B cell (primary cell): Measurements from ENCODE around the gene TPST1. TPM values are rescaled to one million over a fixed set of nuclear protein-coding genes. Genes with fewer than 3 reads are reported as not detected.
"Not testable (repeated sequence)": the region's sequence is repeated elsewhere in the genome, so short reads cannot be mapped to it uniquely, and the experiment has no call there.

Experiments
- ATAC-seq: fragments of 200-7000 bp; cut with Tn5 transposase; one replicate; pipeline ENCODE4 v1.10.0; 2021; ENCODE audit warnings: low read depth, mild to moderate bottlenecking, moderate number of reproducible peaks, moderate library complexity
- CTCF ChIA-PET: fragments of 350-600 bp; sonication (Branson Sonifier 250); formaldehyde crosslinking; loops from one replicate; lab custom pipeline; 2021; ENCODE audit warnings: antibody characterized with exemption, inconsistent platforms; lab: Charles Lee
- POLR2A ChIA-PET: fragments of 350-600 bp; sonication (Branson Sonifier 250); formaldehyde crosslinking; loops from one replicate; lab custom pipeline; 2021; ENCODE audit warnings: antibody characterized with exemption; lab: Charles Lee
- DNase-seq: peaks from one replicate; pipeline ENCODE4 v3.0.0; 2013
- H2AFZ ChIP-seq: 2 replicates; pipeline ENCODE4 v1.6.1; 2012; ENCODE audit warnings: mild to moderate bottlenecking, low read depth, low read length; ENCODE audit not compliant: insufficient read depth, poor library complexity, severe bottlenecking
- H3K27ac ChIP-seq, 2 donors: 1 replicate in 1 of 2; 2 replicates in 1 of 2; pipeline ENCODE4 v1.5.1; 2012 to 2013; ENCODE audit warnings: low read length in 2 of 2, mild to moderate bottlenecking in 2 of 2, moderate library complexity in 1 of 2
- H3K27me3 ChIP-seq, 4 experiments: fragments of 200-600 bp in 1 of 4; sonication (generic) in 1 of 4; replicated peaks in 1 of 4; 1 replicate in 2 of 4; 2 replicates in 2 of 4; pipeline versions ENCODE4 v1.6.1 to v1.7.0; 2013 to 2016; ENCODE audit warnings: low read length in 3 of 4, mild to moderate bottlenecking in 2 of 4, mixed read lengths in 1 of 4, moderate library complexity in 1 of 4; ENCODE audit not compliant: insufficient read depth in 4 of 4, control insufficient read depth in 3 of 4; ENCODE audit errors: control extremely low read depth in 1 of 4
- H3K36me3 ChIP-seq, 2 experiments: replicated peaks in 1 of 2; 1 replicate in 1 of 2; 2 replicates in 1 of 2; pipeline versions ENCODE4 v1.6.1 to v1.7.1; 2013; ENCODE audit warnings: low read length in 1 of 2; ENCODE audit not compliant: insufficient read depth in 2 of 2, control insufficient read depth in 1 of 2; ENCODE audit errors: control extremely low read depth in 1 of 2, extremely low read depth in 1 of 2
- H3K4me1 ChIP-seq, 2 donors: fragments of 200-600 bp in 1 of 2; sonication (generic) in 1 of 2; 1 replicate in 1 of 2; 2 replicates in 1 of 2; pipeline versions ENCODE4 v1.5.1 to v1.6.1; 2013 to 2017; ENCODE audit warnings: low read length in 2 of 2; ENCODE audit not compliant: control insufficient read depth in 2 of 2, insufficient read depth in 2 of 2
- H3K4me2 ChIP-seq: replicated peaks from 2 replicates; pipeline ENCODE3; 2012; ENCODE audit warnings: mild to moderate bottlenecking, low read depth, low read length; ENCODE audit not compliant: poor library complexity, severe bottlenecking
- H3K4me3 ChIP-seq, 5 experiments: fragments of 200-600 bp in 1 of 5; sonication (generic) in 1 of 5; 1 replicate in 3 of 5; 2 replicates in 2 of 5; pipeline versions ENCODE4 v1.5.1 to v1.7.0; 2011 to 2016; ENCODE audit warnings: low read length in 4 of 5, mild to moderate bottlenecking in 4 of 5, low read depth in 2 of 5, control low read depth in 1 of 5, moderate library complexity in 1 of 5; ENCODE audit not compliant: insufficient read depth in 1 of 5; ENCODE audit errors: control extremely low read depth in 1 of 5, extremely low read depth in 1 of 5
- H3K79me2 ChIP-seq: fragments of 200-600 bp; sonication (generic); one replicate; pipeline ENCODE4 v1.6.0; 2016; ENCODE audit warnings: low read length; ENCODE audit not compliant: control insufficient read depth, insufficient read depth
- H3K9ac ChIP-seq: fragments of 200-600 bp; sonication (generic); 2 replicates; pipeline ENCODE4 v1.6.1; 2017; ENCODE audit warnings: mild to moderate bottlenecking, low read length, moderate library complexity
- H3K9me3 ChIP-seq, 3 donors: one replicate each; pipeline versions ENCODE4 v1.6.1 to v1.7.1; 2013; ENCODE audit warnings: low read length in 2 of 3; ENCODE audit not compliant: control insufficient read depth in 2 of 3, insufficient read depth in 1 of 3; ENCODE audit errors: control extremely low read depth in 1 of 3
- H4K20me1 ChIP-seq: 2 replicates; pipeline ENCODE4 v1.6.0; 2012; ENCODE audit warnings: mild to moderate bottlenecking, low read length; ENCODE audit not compliant: insufficient read depth, control insufficient read depth, poor library complexity, severe bottlenecking
- H3K27ac Mint-ChIP-seq: one replicate; pipeline ENCODE4 v1.8.0; 2021; ENCODE audit warnings: mixed read lengths
- H3K27me3 Mint-ChIP-seq: one replicate; pipeline ENCODE4 v1.8.0; 2021; ENCODE audit warnings: mixed read lengths
- H3K4me1 Mint-ChIP-seq: one replicate; pipeline ENCODE4 v1.8.0; 2021; ENCODE audit warnings: mixed read lengths
- H3K4me3 Mint-ChIP-seq: one replicate; pipeline ENCODE4 v1.8.0; 2021; ENCODE audit warnings: mixed read lengths
- H3K9me3 Mint-ChIP-seq: one replicate; pipeline ENCODE4 v1.8.0; 2022; ENCODE audit warnings: mixed read lengths; ENCODE audit not compliant: insufficient read depth
- CTCF ChIP-seq: fragments of 200-600 bp; IDR thresholded peaks from one replicate; pipeline ENCODE4 v1.8.0; 2022; ENCODE audit warnings: antibody characterized with exemption, mild to moderate bottlenecking
- EZH2 ChIP-seq: IDR thresholded peaks from 2 replicates; pipeline ENCODE4 v1.6.1; 2012; ENCODE audit warnings: borderline replicate concordance, low read depth, mild to moderate bottlenecking, moderate library complexity, low read length; ENCODE audit not compliant: insufficient read depth, poor library complexity, severe bottlenecking
- WGBS: methylation state at CpG from one replicate; pipeline ENCODE4 v1.1.5; 2013; ENCODE audit warnings: missing lambda C conversion rate; ENCODE audit not compliant: insufficient coverage; 5-methylcytosine and 5-hydroxymethylcytosine counted together
- intact Hi-C: fragments of 100-400 bp; cut with micrococcal nuclease; formaldehyde crosslinking; loops from one replicate; pipeline ENCODE4 v1.10.0; 2022
- polyA plus RNA-seq: library from polyadenylated mRNA; depleted of rRNA; stranded (reverse); fragments of >200 nt; gene quantifications from 2 replicates; pipeline ENCODE4 v1.2.3, GENCODE V29; 2012
- total RNA-seq, 2 donors: library from RNA; stranded (reverse); fragments of 120-200 nt in 1 of 2; gene quantifications; 1 replicate in 1 of 2; 2 replicates in 1 of 2; pipeline versions ENCODE4 v1.2.3 to v1.2.4, GENCODE V29; 2013 to 2022

TPST1 gene
- total and polyA plus RNA-seq, 2 donors (not counting 1 experiment from before 2014, with no cell fraction given) = 13.0 to 17.0 TPM

- no peak overlapping the region for H3K27ac ChIP-seq
- no peaks in the 10 kb centered on the region for H3K36me3 ChIP-seq
- ChIA-PET CTCF (no interaction called here), POLR2A (no interaction called here)
- peaks cover 0 to 17% (median 0%) of the 10 kb centered on the region in 3 donors for H3K9me3 ChIP-seq
- intact Hi-C loops = no loop called here
- Mint-ChIP-seq H3K27me3 (no peaks in the 10 kb centered on the region), H3K27ac (no peak overlapping the region), H3K4me3 (no peak overlapping the region), H3K9me3 (no peaks in the 10 kb centered on the region), H3K4me1 (peaks cover 6% of the 10 kb centered on the region)
- H3K4me2 ChIP-seq = no peak overlapping the region
- peaks cover 12% of the 10 kb centered on the region for H4K20me1 ChIP-seq
- peaks cover 16% of the 10 kb centered on the region for H3K79me2 ChIP-seq
- TF ChIP-seq EZH2 (no peak), CTCF (no peak)
- WGBS = no CpG with 5 or more reads among the region's 1 CpG
- no peak for DNase-seq
- no peak overlapping the region for H2AFZ ChIP-seq
- no peak overlapping the region for H3K9ac ChIP-seq
- H3K4me1 ChIP-seq = no peaks in the 10 kb centered on the region
- no peak for ATAC-seq
- H3K4me3 ChIP-seq = no peak overlapping the region
- H3K27me3 ChIP-seq = no peaks in the 10 kb centered on the region
Observed at GRCh38 chr7:66227808-66228207, 22.7 kb downstream of the TPST1 start.

GRCh38 chr7:66231326-66232216, 26.4 kb downstream of the TPST1 start:
- DNase-seq, H3K9me3 Mint-ChIP-seq, ATAC-seq, intact Hi-C loops, H2AFZ ChIP-seq, H3K4me1 Mint-ChIP-seq, H3K27ac ChIP-seq, POLR2A ChIA-PET, CTCF ChIA-PET, H3K27ac Mint-ChIP-seq, H3K4me2 ChIP-seq, H3K9ac ChIP-seq, H3K27me3 Mint-ChIP-seq, H3K4me3 ChIP-seq, H3K4me3 Mint-ChIP-seq, H3K4me1 ChIP-seq, H3K36me3 ChIP-seq, H3K27me3 ChIP-seq: not testable (repeated sequence)
- peaks cover 13% of the 10 kb centered on the region for H4K20me1 ChIP-seq
- peaks cover 17% of the 10 kb centered on the region for H3K79me2 ChIP-seq
- WGBS = 95% methylated on average over 20 of the region's 24 CpGs
- H3K9me3 ChIP-seq = peaks cover 0 to 20% (median 0%) of the 10 kb centered on the region in 3 donors
